ENCODE data around the gene C19orf81. TPM values are rescaled to one million over a fixed set of nuclear protein-coding genes. Genes with fewer than 3 reads are reported as not detected.

The C19orf81 gene
- total RNA-seq, result not detected in 2 replicates

DNA sequence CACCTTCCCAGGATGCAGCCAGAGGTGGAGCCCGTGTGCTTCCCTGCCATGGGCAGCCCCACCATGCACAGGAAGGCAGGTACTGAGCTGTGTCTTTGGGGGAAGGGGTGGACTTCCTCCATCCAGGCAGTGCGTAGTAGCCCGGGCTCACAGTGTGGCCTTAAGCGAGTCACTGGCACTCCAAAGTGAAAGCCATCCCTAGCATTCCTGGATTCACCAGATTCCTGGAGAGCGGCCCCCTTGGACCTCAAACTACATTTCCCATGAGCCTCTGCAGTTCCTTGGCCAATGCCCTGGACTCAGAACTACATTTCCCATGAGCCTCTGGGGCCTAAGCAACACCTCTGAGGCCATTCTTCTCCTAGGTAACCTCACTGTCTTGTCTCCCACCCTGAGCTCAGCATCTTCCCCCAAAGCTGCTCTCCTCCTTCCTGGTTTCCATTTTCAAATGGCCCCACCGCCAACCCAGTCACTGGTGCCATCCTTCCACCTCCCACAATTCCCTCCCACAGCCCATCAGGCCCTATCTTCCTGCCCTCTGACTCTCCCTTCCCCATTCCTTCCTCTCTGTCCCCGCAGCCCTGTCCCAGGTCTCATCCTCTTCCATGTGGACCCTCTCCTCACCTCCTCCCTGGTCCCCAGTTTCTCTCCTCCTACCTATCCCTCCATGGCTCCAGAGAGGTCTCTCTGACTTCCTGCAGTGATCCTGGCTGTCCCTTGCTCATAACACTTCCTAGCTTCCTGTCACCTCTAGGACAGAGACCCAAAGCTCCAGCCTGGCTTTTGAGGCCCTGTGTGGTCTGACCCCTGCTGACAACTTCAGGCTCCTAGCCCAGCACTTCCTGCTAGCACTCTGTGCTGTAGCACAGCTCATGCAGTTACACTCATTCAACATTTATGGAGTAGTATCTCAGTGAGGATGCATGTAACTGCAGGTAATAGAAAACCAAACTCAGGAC is at the start of gene C19orf81:
Gene C19orf81 (plus strand): TSS at position 13 of the 959 bp plus-strand sequence. CDS start 0 bp downstream, at position 13.
- no peak within 1 kb of the TSS for H2AFZ ChIP-seq (ENCODE audit: low read length)
- TF ChIP-seq CTCF (IDR thresholded peaks at IDR 0.05; ENCODE audit: extremely low read depth, low read depth, low read length), result no peak
- peak; percentile 74 for DNase-seq (ENCODE audit: insufficient read length, low spot score, missing footprints)

DNA sequence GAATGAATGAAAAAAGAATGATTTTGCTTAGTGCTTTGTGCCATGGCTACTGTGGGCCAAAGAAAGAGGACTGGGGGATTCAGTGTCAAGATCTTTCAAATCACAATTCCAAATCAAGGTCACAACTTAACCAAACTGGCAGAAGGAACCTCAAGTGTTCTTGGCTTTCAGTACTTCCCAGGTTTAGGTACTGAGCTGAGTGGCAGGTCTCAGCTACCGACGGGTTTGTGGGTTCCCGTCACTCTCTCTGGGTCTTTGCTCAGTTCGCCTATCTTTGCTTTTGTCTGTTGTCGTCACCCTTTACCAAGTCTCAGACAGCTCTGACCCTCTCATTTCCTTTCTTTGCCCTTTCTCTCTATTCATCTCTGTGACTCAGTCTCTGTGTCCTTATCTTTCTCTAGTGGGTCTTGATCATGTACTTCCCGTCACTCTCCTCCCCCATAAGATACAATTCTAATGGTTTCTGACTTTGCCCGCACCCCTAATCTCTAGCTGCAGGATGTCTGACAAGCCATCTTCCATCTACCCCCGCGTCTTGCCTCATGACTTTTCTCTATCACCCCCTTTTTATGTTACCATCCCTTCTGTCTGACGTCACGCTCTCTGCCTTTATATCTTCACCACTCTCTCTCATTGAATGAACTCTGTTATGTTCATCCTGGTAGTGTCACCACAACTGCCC is 47.7 kb upstream of the C19orf81 start:
- no peak for TF ChIP-seq CTCF (IDR thresholded peaks at IDR 0.05; ENCODE audit: extremely low read depth, low read depth, low read length)
- no peaks in the 10 kb centered on the region for H3K9me3 ChIP-seq (ENCODE audit: low read depth, low read length)
- no peak overlapping the region for H2AFZ ChIP-seq (ENCODE audit: low read length)
- H4K20me1 ChIP-seq (ENCODE audit: insufficient read depth, low read length), result no peaks in the 10 kb centered on the region
- no peaks in the 10 kb centered on the region for H3K36me3 ChIP-seq (ENCODE audit: insufficient read depth, low read length)
- no peaks in the 10 kb centered on the region for H3K4me1 ChIP-seq (ENCODE audit: insufficient read depth, low read length)
- no peak overlapping the region for H3K27ac ChIP-seq (ENCODE audit: low read depth, low read length)
- H3K27me3 ChIP-seq (ENCODE audit: insufficient read depth, low read length), result peaks cover 11% of the 10 kb centered on the region
- no peaks in the 10 kb centered on the region for H3K79me2 ChIP-seq (ENCODE audit: insufficient read depth, low read length)
- no peak for DNase-seq (ENCODE audit: insufficient read length, low spot score, missing footprints)
- H3K4me3 ChIP-seq (ENCODE audit: insufficient read depth, low read length), result no peak overlapping the region
- no peak overlapping the region for H3K4me2 ChIP-seq (ENCODE audit: insufficient read depth, low read length)

More for the DNA sequence above, at the start of gene C19orf81:
- Histone ChIP-seq H3K4me3 (ENCODE audit: insufficient read depth, low read length) (no peak within 1 kb of the TSS), H3K9me3 (ENCODE audit: low read depth, low read length) (no peaks in the 10 kb centered on the region), H3K27me3 (ENCODE audit: insufficient read depth, low read length) (peaks cover 8% of the 10 kb centered on the region), H4K20me1 (ENCODE audit: insufficient read depth, low read length) (no peaks in the 10 kb centered on the region), H3K79me2 (ENCODE audit: insufficient read depth, low read length) (no peaks in the 10 kb centered on the region), H3K4me1 (ENCODE audit: insufficient read depth, low read length) (peaks cover 7% of the 10 kb centered on the region), H3K27ac (ENCODE audit: low read depth, low read length) (no peak within 1 kb of the TSS), H3K4me2 (ENCODE audit: insufficient read depth, low read length) (no peak within 1 kb of the TSS), H3K36me3 (ENCODE audit: insufficient read depth, low read length) (no peaks in the 10 kb centered on the region)

DNA sequence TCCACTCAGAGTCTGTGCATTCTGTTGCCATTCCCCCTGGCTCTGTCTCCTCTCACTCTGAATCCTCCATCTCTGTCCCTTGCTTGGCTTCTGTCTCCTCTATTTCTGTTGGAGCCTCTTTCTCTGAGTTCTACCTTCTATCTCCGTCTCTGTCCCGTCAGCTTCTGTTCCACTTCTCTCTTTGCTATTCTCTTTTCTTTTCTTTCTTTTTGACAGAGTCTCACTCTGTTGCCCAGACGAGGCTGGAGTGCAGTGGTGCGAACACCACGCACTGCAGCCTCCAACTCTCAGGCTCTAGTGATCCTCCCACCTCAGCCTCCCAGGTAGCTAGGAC is 47.2 kb upstream of the C19orf81 start:
- no peak overlapping the region for H3K27ac ChIP-seq (ENCODE audit: low read depth, low read length)
- no peaks in the 10 kb centered on the region for H3K4me1 ChIP-seq (ENCODE audit: insufficient read depth, low read length)
- H3K9me3 ChIP-seq (ENCODE audit: low read depth, low read length), result no peaks in the 10 kb centered on the region
- no peaks in the 10 kb centered on the region for H3K79me2 ChIP-seq (ENCODE audit: insufficient read depth, low read length)
- no peaks in the 10 kb centered on the region for H4K20me1 ChIP-seq (ENCODE audit: insufficient read depth, low read length)
- no peak overlapping the region for H3K4me2 ChIP-seq (ENCODE audit: insufficient read depth, low read length)
- H2AFZ ChIP-seq (ENCODE audit: low read length), result no peak overlapping the region
- no peaks in the 10 kb centered on the region for H3K36me3 ChIP-seq (ENCODE audit: insufficient read depth, low read length)
- H3K27me3 ChIP-seq (ENCODE audit: insufficient read depth, low read length), result peaks cover 11% of the 10 kb centered on the region
- TF ChIP-seq CTCF (IDR thresholded peaks at IDR 0.05; ENCODE audit: extremely low read depth, low read depth, low read length), result no peak
- no peak overlapping the region for H3K4me3 ChIP-seq (ENCODE audit: insufficient read depth, low read length)
- no peak for DNase-seq (ENCODE audit: insufficient read length, low spot score, missing footprints)

DNA sequence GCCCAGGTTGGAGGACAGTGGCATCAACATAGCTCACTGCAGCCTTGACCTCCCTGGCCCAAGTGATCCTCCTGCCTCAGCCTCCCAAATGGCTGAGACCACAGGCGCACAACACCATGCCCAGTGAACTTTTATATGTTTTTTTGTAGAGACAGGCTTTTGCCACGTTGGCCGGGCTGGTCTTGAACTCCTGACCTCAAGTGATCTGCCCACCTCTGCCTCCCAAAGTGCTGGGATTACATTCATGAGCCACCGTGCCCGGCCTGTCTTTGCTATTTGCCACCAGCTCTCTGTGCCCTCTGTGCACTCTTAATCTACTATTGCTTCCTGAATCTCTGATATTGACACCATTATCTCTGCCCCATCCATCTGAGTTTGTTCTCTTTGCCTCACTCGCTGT is 46.7 kb upstream of the C19orf81 start:
- Histone ChIP-seq H3K36me3 (ENCODE audit: insufficient read depth, low read length) (no peaks in the 10 kb centered on the region), H3K4me3 (ENCODE audit: insufficient read depth, low read length) (no peak overlapping the region), H3K79me2 (ENCODE audit: insufficient read depth, low read length) (no peaks in the 10 kb centered on the region), H3K27me3 (ENCODE audit: insufficient read depth, low read length) (peaks cover 11% of the 10 kb centered on the region), H3K4me2 (ENCODE audit: insufficient read depth, low read length) (no peak overlapping the region), H3K27ac (ENCODE audit: low read depth, low read length) (no peak overlapping the region), H3K9me3 (ENCODE audit: low read depth, low read length) (no peaks in the 10 kb centered on the region), H3K4me1 (ENCODE audit: insufficient read depth, low read length) (no peaks in the 10 kb centered on the region), H2AFZ (ENCODE audit: low read length) (no peak overlapping the region), H4K20me1 (ENCODE audit: insufficient read depth, low read length) (no peaks in the 10 kb centered on the region)
- no peak for TF ChIP-seq CTCF (IDR thresholded peaks at IDR 0.05; ENCODE audit: extremely low read depth, low read depth, low read length)
- no peak for DNase-seq (ENCODE audit: insufficient read length, low spot score, missing footprints)
